Immature natural killer cell (primary cell): ENCODE data around the gene NR2C2AP. TPM values are rescaled to one million over a fixed set of nuclear protein-coding genes. Genes with fewer than 3 reads are reported as not detected.

ENCODE experiments used
- DNase-seq, 3 donors: peaks; one replicate each; pipeline ENCODE4 v3.0.0; 2022; ENCODE audit warnings: mixed read lengths in 1 of 3
- H3K27ac Mint-ChIP-seq, 6 donors: one replicate each; pipeline ENCODE4 v1.8.0; 2020; ENCODE audit warnings: mixed read lengths in 6 of 6, mild to moderate bottlenecking in 5 of 6, inconsistent platforms in 4 of 6, moderate library complexity in 3 of 6
- H3K27me3 Mint-ChIP-seq, 3 donors: one replicate each; pipeline ENCODE4 v1.8.0; 2020 to 2021; ENCODE audit warnings: low read depth in 3 of 3, mild to moderate bottlenecking in 3 of 3, mixed read lengths in 3 of 3, moderate library complexity in 3 of 3, inconsistent platforms in 1 of 3
- H3K36me3 Mint-ChIP-seq, 3 donors: one replicate each; pipeline ENCODE4 v1.8.0; 2020; ENCODE audit warnings: mixed read lengths in 3 of 3, inconsistent platforms in 2 of 3, mild to moderate bottlenecking in 2 of 3
- H3K4me1 Mint-ChIP-seq, 2 donors: one replicate each; pipeline ENCODE4 v1.8.0; 2020; ENCODE audit warnings: inconsistent platforms in 2 of 2, mild to moderate bottlenecking in 2 of 2, mixed read lengths in 2 of 2, moderate library complexity in 1 of 2
- H3K4me3 Mint-ChIP-seq, 5 donors: one replicate each; pipeline ENCODE4 v1.8.0; 2020; ENCODE audit warnings: mild to moderate bottlenecking in 5 of 5, mixed read lengths in 5 of 5, inconsistent platforms in 3 of 5, moderate library complexity in 3 of 5
- H3K9me3 Mint-ChIP-seq, 6 donors: one replicate each; pipeline ENCODE4 v1.8.0; 2020; ENCODE audit warnings: mild to moderate bottlenecking in 6 of 6, mixed read lengths in 6 of 6, inconsistent platforms in 4 of 6, moderate library complexity in 3 of 6
- polyA plus RNA-seq, 3 donors: library from polyadenylated mRNA; unstranded; fragments of 300-500 nt; fragmentation: Illumina TruSeq; gene quantifications; one replicate each; pipeline ENCODE4 v1.2.3, GENCODE V29; 2021

NR2C2AP gene
- polyA plus RNA-seq, 3 donors from 2014 or later, result 15.4 to 27.2 (median 26.8) TPM

DNA sequence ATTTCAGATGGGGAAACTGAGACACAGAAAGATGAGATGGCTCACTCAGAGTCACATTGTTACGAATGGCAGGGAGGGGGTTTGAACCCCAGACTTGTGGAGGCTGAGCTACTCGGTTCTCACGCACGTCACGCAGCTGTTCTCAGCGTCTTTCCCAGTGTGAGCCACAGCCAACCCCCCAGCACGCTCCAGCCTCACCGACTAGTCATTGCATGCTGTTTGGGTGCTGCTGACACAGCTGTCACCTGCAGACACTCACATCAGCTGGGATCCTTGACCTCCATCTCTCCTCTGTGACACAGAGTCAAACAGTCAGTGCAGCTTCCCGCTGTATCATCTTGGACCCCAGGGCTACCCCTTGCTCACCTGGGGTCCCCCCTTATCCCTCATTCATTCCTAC lies 6.2 kb upstream of the NR2C2AP start:
- H3K27me3 Mint-ChIP-seq, result peaks cover 8 to 16% (median 9%) of the 10 kb centered on the region in 3 donors
- H3K36me3 Mint-ChIP-seq, result no peaks in the 10 kb centered on the region
- no peak overlapping the region for H3K27ac Mint-ChIP-seq
- H3K9me3 Mint-ChIP-seq, result no peaks in the 10 kb centered on the region
- no peak for DNase-seq
- peaks cover 15 to 19% of the 10 kb centered on the region in 2 donors for H3K4me1 Mint-ChIP-seq
- H3K4me3 Mint-ChIP-seq, result no peak overlapping the region

DNA sequence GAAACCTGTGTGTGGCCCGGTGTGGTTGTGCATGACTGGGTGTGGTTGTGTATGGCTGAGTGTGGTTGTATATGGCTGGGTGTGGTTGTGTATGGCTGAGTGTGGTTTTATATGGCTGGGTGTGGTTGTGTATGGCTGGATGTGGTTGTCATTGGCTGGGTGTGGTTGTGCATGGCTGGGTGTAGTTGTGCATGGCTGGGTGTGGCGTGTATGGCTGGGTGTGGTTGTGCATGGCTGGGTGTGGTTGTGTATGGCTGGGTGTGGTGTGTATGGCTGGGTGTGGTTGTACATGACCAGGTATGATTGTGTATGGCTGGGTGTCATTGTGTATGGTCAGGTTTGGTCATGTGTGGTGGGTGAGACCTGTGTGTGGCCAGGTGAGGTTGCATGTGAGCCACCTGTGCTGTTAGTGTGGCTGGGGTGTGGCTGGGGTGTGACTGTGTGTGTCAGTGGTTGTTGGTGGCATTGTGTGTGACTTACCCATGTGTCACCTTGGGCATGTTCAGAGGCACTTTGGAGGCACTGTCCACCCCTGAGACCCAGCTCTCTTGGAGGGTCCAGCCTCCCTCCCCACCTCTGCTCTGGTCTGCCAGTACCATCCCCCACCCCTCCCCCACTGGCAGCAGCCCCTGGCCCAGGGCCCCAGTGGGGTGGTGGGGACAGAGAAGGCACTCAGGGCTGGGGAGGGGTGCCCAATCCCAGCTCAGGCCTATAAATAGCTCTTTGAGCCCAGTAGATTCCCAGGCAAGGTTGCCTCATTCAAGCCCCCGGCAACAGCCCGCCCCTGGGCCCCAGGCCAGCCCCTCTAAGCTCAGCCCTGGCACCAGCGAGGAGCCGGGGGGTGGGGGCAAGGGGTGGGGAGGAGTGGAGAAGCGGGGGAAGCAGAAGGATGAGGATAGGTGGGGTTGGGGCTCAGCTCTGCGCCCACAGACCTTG lies 4.7 kb upstream of the NR2C2AP start:
- no peaks in the 10 kb centered on the region for H3K36me3 Mint-ChIP-seq
- H3K27ac Mint-ChIP-seq, result peak overlapping the region in 3 of 6 donors; percentile 28 to 81 (median 78)
- H3K4me3 Mint-ChIP-seq, result peak overlapping the region; percentile 27 to 71 (median 45)
- peaks cover 8 to 9% (median 8%) of the 10 kb centered on the region in 3 donors for H3K27me3 Mint-ChIP-seq
- H3K9me3 Mint-ChIP-seq, result no peaks in the 10 kb centered on the region
- no peak for DNase-seq
- peaks cover 21 to 29% of the 10 kb centered on the region in 2 donors for H3K4me1 Mint-ChIP-seq

DNA sequence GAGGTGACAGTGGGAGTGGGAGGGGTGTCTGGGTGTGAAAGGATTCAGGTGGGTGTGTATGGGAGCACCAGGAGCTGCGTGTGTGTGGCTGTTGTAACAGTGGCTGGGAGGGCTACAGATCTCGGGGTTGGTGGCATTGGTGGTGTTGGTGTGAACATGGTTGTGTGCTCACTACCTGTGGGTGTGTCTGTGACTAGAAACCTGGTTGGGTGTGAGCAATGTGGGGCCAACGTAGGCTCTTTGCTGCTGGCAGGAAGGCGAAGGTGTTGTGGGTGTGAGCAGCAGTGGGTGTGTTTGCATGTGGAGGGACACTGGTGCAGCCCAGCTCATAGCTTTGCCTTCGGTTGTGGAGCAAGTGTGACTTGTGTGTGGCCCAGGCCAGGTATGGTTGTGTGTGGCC lies 3.7 kb upstream of the NR2C2AP start:
- H3K4me1 Mint-ChIP-seq, result peaks cover 31 to 38% of the 10 kb centered on the region in 2 donors
- H3K36me3 Mint-ChIP-seq, result no peaks in the 10 kb centered on the region
- peak overlapping the region; percentile 16 to 71 (median 45) for H3K4me3 Mint-ChIP-seq
- no peaks in the 10 kb centered on the region for H3K9me3 Mint-ChIP-seq
- peaks cover 8 to 12% (median 9%) of the 10 kb centered on the region in 3 donors for H3K27me3 Mint-ChIP-seq
- H3K27ac Mint-ChIP-seq, result peak overlapping the region in 2 of 6 donors; percentile 4 to 78
- DNase-seq, result no peak

DNA sequence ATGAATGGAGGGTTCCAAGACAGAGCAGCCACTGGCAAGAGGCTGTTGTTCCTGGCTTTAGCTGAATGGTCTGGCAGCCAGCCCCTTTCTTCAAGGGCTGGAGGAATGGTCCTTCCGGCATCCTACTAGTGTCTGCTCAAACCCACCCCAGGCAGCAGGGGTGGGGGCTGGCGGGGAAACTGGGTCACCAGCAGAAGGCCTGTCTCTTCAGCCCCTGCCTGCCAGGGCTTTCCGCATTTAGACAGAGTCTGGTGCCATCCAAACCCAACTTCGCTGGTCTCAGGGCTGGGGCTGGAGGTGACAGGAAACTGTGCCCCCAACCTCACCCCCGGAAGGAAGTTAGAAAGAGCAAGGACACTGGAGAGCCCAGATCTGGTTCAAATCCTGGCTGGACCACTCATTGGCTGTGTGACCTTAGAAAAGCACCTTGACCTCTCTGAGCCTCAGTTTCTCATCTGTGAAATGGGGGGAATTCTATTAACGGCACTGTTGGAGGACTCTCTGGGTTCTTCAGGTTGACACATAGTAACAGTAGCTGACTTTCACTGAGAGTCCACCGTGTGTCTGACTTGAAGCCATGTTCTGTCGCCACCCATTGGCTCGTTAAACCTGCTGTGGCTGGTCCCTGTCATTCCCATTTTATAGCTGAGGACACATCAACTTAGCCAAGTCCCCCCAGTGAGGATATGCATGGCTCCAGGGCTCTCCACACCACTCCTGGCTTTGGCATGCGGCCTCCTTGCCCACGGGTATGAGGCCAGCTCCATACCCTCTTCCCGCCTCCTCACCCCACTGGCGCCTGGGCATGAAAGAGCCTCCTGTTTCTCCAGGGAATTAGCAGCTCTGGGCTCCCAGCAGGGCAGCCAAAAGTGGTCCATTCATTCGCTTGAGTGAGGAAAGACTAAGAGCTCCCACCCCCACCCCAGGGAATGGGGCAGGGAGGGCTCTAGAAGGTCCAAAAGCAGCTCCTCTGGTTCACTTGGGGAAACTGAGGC lies 2.5 kb upstream of the NR2C2AP start:
- Mint-ChIP-seq H3K4me1 (peaks cover 32 to 39% of the 10 kb centered on the region in 2 donors), H3K9me3 (no peaks in the 10 kb centered on the region), H3K27me3 (peaks cover 8 to 12% (median 9%) of the 10 kb centered on the region in 3 donors), H3K4me3 (peak overlapping the region in 1 of 5 donors; percentile 93), H3K27ac (no peak overlapping the region), H3K36me3 (no peaks in the 10 kb centered on the region)
- DNase-seq, result no peak

DNA sequence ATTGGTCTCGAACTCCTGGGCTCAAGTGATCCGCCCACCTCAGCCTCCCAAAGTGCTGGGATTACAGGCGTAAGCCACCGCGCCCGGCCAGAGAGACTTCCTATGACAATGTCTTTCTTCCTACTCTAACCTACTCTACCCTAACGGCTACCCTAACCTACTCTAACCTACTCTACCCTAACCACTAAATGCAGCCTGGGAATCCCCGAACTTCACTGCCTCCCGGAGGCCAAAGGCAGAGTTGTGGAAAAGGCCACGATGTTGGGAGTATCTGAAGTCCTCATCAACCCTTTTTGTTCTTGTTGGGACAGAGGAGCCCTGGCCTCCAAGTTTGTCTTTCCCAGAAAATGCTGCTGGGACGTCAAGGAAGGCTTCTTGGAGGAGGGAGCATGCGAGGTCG lies 967 bp upstream of the NR2C2AP start:
- Mint-ChIP-seq H3K27me3 (peaks cover 8 to 10% (median 9%) of the 10 kb centered on the region in 3 donors), H3K27ac (peak overlapping the region in 5 of 6 donors; percentile 24 to 84 (median 67)), H3K4me1 (peaks cover 32 to 39% of the 10 kb centered on the region in 2 donors), H3K9me3 (no peaks in the 10 kb centered on the region), H3K4me3 (peak overlapping the region; percentile 90 to 95 (median 93)), H3K36me3 (no peaks in the 10 kb centered on the region)
- no peak for DNase-seq

DNA sequence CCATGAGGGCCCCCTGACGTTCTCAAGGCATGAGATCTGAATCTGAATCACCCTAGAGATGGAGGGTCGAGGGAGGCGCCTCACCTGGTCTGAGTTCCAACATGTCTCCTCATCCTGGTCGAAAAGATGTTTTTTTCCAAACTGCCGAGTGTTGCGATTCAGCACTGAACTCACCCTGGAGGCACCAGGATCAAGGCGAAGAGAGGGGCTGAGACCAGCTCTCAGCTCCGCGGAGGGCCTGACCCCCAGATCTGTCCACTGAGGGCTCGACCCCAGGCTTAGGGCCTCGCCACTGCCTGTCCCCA lies 555 bp downstream of the NR2C2AP start:
- Mint-ChIP-seq H3K4me3 (peak overlapping the region; percentile 90 to 95 (median 93)), H3K4me1 (peaks cover 29 to 36% of the 10 kb centered on the region in 2 donors), H3K27me3 (peaks cover 8 to 10% (median 9%) of the 10 kb centered on the region in 3 donors), H3K9me3 (no peaks in the 10 kb centered on the region), H3K36me3 (peaks cover 0 to 5% (median 0%) of the 10 kb centered on the region in 3 donors), H3K27ac (peak overlapping the region; percentile 82 to 91 (median 88))
- no peak for DNase-seq

DNA sequence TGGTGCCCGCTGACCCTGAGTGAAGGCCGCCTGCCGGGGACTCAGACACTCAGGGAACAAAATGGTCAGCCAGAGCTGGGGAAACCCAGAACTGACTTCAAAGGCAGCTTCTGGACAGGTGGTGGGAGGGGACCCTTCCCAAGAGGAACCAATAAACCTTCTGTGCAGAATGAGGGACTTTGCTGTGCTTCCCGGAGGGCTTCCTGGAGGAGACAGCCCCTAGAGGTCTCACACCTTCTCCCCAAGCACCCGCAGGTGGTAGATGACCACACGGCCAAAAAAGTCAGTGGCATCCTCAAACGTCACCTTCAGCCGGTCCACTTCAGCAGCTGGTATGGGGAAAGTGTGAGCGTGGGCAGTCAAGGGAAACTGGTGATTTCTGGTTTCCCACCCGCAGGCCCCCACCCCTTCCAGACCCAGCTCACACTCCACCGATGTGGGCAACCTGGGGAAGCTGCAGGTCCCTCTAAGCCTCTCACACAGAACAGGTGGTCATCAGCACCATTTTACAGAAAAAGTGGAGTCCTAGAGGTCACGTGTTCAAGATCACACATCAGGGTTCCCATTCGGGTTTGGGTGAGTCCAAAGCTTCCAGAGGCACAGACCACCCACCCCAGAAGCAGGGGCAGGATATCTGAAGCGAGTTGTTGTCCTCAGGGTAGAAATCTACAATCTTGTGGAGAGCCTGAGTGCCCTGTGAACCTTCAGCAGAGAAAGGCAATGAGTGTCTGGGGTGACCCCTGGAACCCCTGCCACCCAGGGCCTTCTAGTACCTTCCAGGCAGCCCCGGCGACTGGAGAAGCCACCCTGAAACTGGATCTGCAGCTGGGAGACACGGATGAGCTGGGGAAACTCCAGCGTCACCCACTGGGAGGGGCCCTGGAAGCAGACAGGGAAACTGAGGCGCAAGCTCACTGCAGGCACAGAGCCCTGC lies 1.2 kb downstream of the NR2C2AP start:
- Mint-ChIP-seq H3K4me1 (peaks cover 22 to 29% of the 10 kb centered on the region in 2 donors), H3K4me3 (peak overlapping the region; percentile 90 to 95 (median 93)), H3K36me3 (peaks cover 0 to 5% (median 0%) of the 10 kb centered on the region in 3 donors), H3K27ac (peak overlapping the region; percentile 34 to 91 (median 86)), H3K9me3 (no peaks in the 10 kb centered on the region), H3K27me3 (peaks cover 4 to 9% (median 6%) of the 10 kb centered on the region in 3 donors)
- DNase-seq, result no peak

DNA sequence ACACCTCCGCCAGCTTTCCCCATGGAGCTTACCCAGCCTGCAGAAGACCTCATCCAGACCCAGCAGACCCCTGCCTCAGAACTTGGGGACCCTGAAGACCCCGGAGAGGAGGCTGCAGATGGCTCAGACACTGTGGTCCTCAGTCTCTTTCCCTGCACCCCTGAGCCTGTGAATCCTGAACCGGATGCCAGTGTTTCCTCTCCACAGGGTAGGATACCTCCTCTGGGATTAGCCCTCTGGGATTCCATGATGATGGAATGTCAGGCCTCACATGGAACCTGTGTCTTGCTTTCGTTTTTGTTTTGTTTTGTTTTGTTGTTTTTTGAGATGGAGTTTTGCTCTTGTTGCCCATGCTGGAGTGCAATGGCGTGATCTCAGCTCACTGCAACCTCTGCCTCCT lies 9.3 kb downstream of the NR2C2AP start:
- DNase-seq, result no peak
- H3K4me3 Mint-ChIP-seq, result peak overlapping the region; percentile 96 to 99 (median 98)
- H3K4me1 Mint-ChIP-seq, result peaks cover 46 to 52% of the 10 kb centered on the region in 2 donors
- H3K27me3 Mint-ChIP-seq, result peaks cover 3 to 12% (median 6%) of the 10 kb centered on the region in 3 donors
- H3K27ac Mint-ChIP-seq, result peak overlapping the region in 4 of 6 donors; percentile 34 to 67 (median 52)
- H3K36me3 Mint-ChIP-seq, result peaks cover 0 to 5% (median 0%) of the 10 kb centered on the region in 3 donors
- no peaks in the 10 kb centered on the region for H3K9me3 Mint-ChIP-seq

DNA sequence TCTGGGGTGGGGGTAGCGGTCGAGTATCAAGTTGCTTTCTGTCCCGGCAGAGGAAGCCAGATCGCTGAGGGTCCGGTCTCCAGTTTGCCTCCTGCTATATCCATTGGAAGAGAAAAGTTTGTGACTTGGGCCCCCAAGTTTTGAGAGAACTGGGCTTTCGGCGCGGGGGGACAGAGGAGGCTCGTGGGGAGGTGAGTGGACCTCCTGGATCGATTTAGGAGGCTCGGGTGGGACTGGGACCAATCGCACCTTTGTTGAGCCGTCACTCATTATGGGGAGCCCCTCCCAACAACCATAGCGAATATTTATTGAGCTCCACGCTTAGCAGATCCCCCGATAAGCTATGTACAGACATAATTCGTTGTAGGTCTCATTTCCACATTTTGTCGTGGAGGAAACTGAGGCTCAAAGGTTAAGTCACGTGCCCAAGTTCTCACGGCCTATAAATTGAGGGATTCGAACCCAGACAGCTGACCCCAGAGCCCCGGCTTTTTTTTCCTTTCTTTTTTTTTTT lies 10.2 kb downstream of the NR2C2AP start:
- no peak for DNase-seq
- Mint-ChIP-seq H3K27ac (peak overlapping the region; percentile 98 to 100 (median 99)), H3K9me3 (no peaks in the 10 kb centered on the region), H3K4me1 (peaks cover 52 to 53% of the 10 kb centered on the region in 2 donors), H3K27me3 (peaks cover 3 to 12% (median 8%) of the 10 kb centered on the region in 3 donors), H3K4me3 (peak overlapping the region; percentile 96 to 99 (median 98)), H3K36me3 (peaks cover 0 to under 1% (median 0%) of the 10 kb centered on the region in 3 donors)

DNA sequence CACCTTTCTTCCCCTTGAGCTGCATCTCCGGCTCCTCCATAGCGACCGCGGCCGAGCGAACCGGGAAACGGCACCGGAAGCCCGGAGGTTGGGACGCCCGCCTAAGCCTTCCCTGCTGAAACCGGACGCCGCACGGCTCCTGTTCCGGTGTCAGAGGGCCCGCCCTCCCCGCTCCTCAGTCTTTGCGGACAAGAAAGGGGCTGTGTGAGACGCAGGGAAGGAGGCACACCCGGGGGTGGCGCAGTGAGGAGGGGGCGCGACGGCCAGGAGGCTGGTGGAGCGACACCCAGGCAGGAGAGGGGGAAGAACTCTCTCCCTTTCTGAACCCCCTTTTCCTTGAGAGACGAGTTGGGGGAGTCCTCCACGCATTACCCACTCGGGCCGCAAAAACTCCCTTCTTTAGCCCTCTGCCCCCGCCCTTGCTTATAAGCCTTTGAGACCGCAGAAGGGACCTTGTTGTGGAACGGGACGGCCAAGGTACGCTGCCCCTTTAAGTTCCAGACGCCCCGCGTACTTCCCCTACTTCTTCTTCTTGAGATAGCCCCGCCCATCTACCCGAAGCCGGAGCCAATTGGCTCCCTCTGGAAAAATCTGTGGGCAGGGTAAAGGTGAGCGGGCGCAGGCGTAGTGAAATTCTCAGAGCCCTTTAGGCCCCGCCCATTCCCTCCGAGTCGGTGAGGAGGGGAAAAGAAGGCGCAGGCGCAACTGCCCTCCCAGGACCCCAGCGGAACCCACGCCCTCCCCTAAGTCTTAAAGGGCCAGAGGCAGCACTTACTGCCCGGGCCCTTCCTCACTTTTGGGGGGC lies 10.9 kb downstream of the NR2C2AP start, which contains the start of the genes BORCS8 and RFXANK:
BORCS8 (minus strand) TSS at position 75 of the 805 bp plus-strand sequence; CDS start at position 40, 35 bp downstream.
RFXANK (plus strand) TSS at position 181 of the 805 bp plus-strand sequence. CDS start 1,689 bp downstream, outside the sequence.
- Mint-ChIP-seq H3K27me3 (peaks cover 3 to 12% (median 8%) of the 10 kb centered on the region in 3 donors), H3K36me3 (no peaks in the 10 kb centered on the region), H3K4me3 (peak within 1 kb of the TSS; percentile 96 to 99 (median 98)), H3K27ac (peak within 1 kb of the TSS; percentile 98 to 100 (median 99)), H3K9me3 (no peaks in the 10 kb centered on the region), H3K4me1 (peaks cover 52 to 53% of the 10 kb centered on the region in 2 donors)
- peak; percentile 98 to 99 (median 99) for DNase-seq

DNA sequence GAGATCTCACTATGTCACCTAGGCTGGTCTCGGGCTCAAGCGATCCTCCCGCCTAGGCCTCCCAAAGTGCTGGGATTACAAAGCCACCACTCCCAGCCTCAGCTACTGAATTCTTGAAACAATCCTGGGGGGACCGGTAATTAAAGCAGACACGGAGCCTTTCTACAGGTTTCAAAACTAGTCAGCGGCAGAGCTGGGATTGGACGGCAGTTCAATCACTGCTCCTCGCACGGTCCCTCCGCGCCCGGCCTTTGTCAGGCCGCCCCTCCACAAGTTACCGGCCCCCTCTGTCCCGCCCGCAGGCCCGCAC lies 11.5 kb downstream of the NR2C2AP start:
- peaks cover 3 to 12% (median 8%) of the 10 kb centered on the region in 3 donors for H3K27me3 Mint-ChIP-seq
- H3K4me3 Mint-ChIP-seq, result peak overlapping the region; percentile 96 to 99 (median 98)
- no peak for DNase-seq
- H3K27ac Mint-ChIP-seq, result peak overlapping the region; percentile 98 to 100 (median 99)
- H3K4me1 Mint-ChIP-seq, result peaks cover 55 to 57% of the 10 kb centered on the region in 2 donors
- peaks cover 0 to 1% (median 0%) of the 10 kb centered on the region in 3 donors for H3K36me3 Mint-ChIP-seq
- no peaks in the 10 kb centered on the region for H3K9me3 Mint-ChIP-seq
